WTC11 (cell line): ENCODE results near the gene PRKAB2. TPM values are rescaled to one million over a fixed set of nuclear protein-coding genes. Genes with fewer than 3 reads are reported as not detected.

Source experiments
- ATAC-seq: fragments of 200-7000 bp; cut with Tn5 transposase; 2 replicates; pipeline ENCODE4 v1.10.0; 2021; ENCODE audit warnings: mild to moderate bottlenecking, moderate library complexity
- CTCF ChIA-PET: fragments of 300-600 bp; sonication (Branson Sonifier 250); formaldehyde crosslinking; loops from one replicate; lab custom pipeline; 2021; ENCODE audit warnings: antibody characterized with exemption; lab: Charles Lee
- POLR2A ChIA-PET: fragments of 350-600 bp; sonication (Branson Sonifier 250); formaldehyde crosslinking; loops from one replicate; lab custom pipeline; 2021; ENCODE audit warnings: antibody characterized with exemption; lab: Charles Lee
- DNase-seq: peaks from one replicate; pipeline ENCODE4 v3.0.0; 2021; ENCODE audit warnings: low spot score
- H3K27ac Mint-ChIP-seq: 2 replicates; pipeline ENCODE4 v1.8.0; 2021; ENCODE audit warnings: mixed read lengths
- H3K27me3 Mint-ChIP-seq: 2 replicates; pipeline ENCODE4 v1.8.0; 2021; ENCODE audit warnings: low read depth, mild to moderate bottlenecking, moderate library complexity, mixed read lengths
- H3K36me3 Mint-ChIP-seq: 2 replicates; pipeline ENCODE4 v1.8.0; 2021; ENCODE audit warnings: mixed read lengths
- H3K4me1 Mint-ChIP-seq: 2 replicates; pipeline ENCODE4 v1.8.0; 2022; ENCODE audit warnings: mixed read lengths
- H3K4me3 Mint-ChIP-seq: 2 replicates; pipeline ENCODE4 v1.8.0; 2021; ENCODE audit warnings: mild to moderate bottlenecking, moderate library complexity, mixed read lengths
- H3K9me3 Mint-ChIP-seq: 2 replicates; pipeline ENCODE4 v1.8.0; 2021; ENCODE audit warnings: mixed read lengths
- AFF4 ChIP-seq: sonication (generic); formaldehyde crosslinking; IDR thresholded peaks from 2 replicates; pipeline ENCODE4 v1.8.1; 2023; ENCODE audit warnings: mild to moderate bottlenecking, missing genetic modification reagents, borderline replicate concordance
- AR ChIP-seq: fragments of 250-450 bp; sonication (Bioruptor Pico); IDR thresholded peaks from 2 replicates; pipeline ENCODE4 v1.9.0; 2021; ENCODE audit warnings: mild to moderate bottlenecking
- ATF6 ChIP-seq: sonication (generic); formaldehyde crosslinking; IDR thresholded peaks from 2 replicates; pipeline ENCODE4 v1.8.1; 2023; ENCODE audit warnings: mild to moderate bottlenecking, missing genetic modification reagents
- CREM ChIP-seq: sonication (generic); formaldehyde crosslinking; IDR thresholded peaks from 2 replicates; pipeline ENCODE4 v1.8.1; 2022; ENCODE audit warnings: mild to moderate bottlenecking, missing genetic modification reagents, moderate library complexity
- ETV6 ChIP-seq: sonication (generic); formaldehyde crosslinking; IDR thresholded peaks from 2 replicates; pipeline ENCODE4 v1.8.1; 2022; ENCODE audit warnings: mild to moderate bottlenecking, missing genetic modification reagents
- HMGA2 ChIP-seq: fragments of 250-450 bp; sonication (Bioruptor Pico); IDR thresholded peaks from 2 replicates; pipeline ENCODE4 v1.4.0; 2021; ENCODE audit warnings: mild to moderate bottlenecking, moderate library complexity
- JAZF1 ChIP-seq: fragments of 250-450 bp; sonication (Bioruptor Pico); IDR thresholded peaks from 2 replicates; pipeline ENCODE4 v1.9.0; 2021; ENCODE audit warnings: moderate library complexity, mild to moderate bottlenecking, inconsistent platforms
- KAT7 ChIP-seq: sonication (generic); formaldehyde crosslinking; IDR thresholded peaks from 2 replicates; pipeline ENCODE4 v1.8.1; 2023; ENCODE audit warnings: missing genetic modification reagents, mild to moderate bottlenecking, borderline replicate concordance
- MXD4 ChIP-seq: fragments of 250-450 bp; sonication (Bioruptor Pico); IDR thresholded peaks from 2 replicates; pipeline ENCODE4 v1.8.0; 2021; ENCODE audit warnings: mild to moderate bottlenecking, moderate library complexity, borderline replicate concordance
- SMAD3 ChIP-seq: sonication (generic); formaldehyde crosslinking; IDR thresholded peaks from 2 replicates; pipeline ENCODE4 v1.8.0; 2022; ENCODE audit warnings: missing genetic modification reagents, mild to moderate bottlenecking, borderline replicate concordance
- ZNF416 ChIP-seq: fragments of 250-450 bp; sonication (Bioruptor Pico); IDR thresholded peaks from 2 replicates; pipeline ENCODE4 v1.9.0; 2021; ENCODE audit warnings: mild to moderate bottlenecking, inconsistent platforms
- total RNA-seq: library from RNA; stranded (reverse); gene quantifications from 3 replicates; pipeline ENCODE4 v1.2.3, GENCODE V29; 2021
- TF ChIP-seq, protein P1 (sequence below): fragments of 250-450 bp; sonication (Bioruptor Pico); IDR thresholded peaks from 2 replicates; pipeline ENCODE4 v1.9.0; 2021; ENCODE audit warnings: moderate library complexity, mild to moderate bottlenecking, inconsistent platforms, borderline replicate concordance
- TF ChIP-seq, protein P2 (sequence below): sonication (generic); formaldehyde crosslinking; IDR thresholded peaks from 2 replicates; pipeline ENCODE4 v1.8.1; 2022; ENCODE audit warnings: low read depth, missing genetic modification reagents, borderline replicate concordance
- TF ChIP-seq, protein P3 (sequence below): fragments of 250-450 bp; sonication (Bioruptor Pico); conservative IDR thresholded peaks from 2 replicates; pipeline ENCODE4 v1.9.0; 2021; ENCODE audit warnings: mild to moderate bottlenecking

PRKAB2 gene
- total RNA-seq, 1 experiment from 2014 or later = 28.3 TPM

DNA sequence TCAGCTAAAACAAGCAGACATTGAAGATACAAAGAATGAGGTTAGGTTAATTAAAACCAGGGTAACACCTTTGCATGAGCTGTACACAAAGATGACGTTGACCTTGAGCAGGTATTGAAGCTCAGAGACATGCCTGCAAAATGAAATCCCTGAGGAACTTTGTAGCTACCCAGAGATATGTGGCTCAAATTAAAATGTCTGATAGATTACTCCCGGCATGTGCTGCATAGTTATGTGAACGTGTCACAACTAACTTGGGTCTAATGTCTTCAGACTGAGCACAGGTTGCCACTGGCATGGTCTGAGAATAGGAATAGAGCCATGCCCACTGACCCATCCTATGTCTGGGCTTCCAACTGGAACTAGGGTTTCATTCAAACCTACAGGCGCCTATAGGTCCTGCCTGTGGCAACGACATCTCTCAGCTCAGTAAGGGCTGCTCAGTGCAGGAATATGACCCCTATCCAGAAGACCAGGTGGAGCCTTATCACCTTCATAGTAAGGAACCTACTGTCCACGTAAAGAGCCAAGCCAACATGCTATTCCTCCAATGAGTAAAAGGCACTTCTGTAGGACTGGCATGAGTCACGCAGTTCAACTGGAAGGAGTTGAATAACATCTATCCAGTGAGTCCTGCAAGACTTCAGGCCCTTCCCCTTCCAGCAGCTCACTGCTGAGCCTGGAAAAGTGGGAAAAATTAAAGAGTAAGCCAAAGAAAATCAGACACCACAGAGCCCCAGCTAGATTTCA, 60.7 kb downstream of the PRKAB2 start (continued):
- TF ChIP-seq, protein P1, sequence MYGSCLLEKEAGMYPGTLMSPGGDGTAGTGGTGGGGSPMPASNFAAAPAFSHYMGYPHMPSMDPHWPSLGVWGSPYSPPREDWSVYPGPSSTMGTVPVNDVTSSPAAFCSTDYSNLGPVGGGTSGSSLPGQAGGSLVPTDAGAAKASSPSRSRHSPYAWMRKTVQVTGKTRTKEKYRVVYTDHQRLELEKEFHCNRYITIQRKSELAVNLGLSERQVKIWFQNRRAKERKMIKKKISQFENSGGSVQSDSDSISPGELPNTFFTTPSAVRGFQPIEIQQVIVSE (CRISPR knock-in tag) = no peak
- TF ChIP-seq SMAD3 (CRISPR knock-in tag) (no peak), MXD4 (CRISPR knock-in tag) (no peak), AR (no peak)
- TF ChIP-seq, all 79 proteins: peak for 0

GRCh38 chr1:147110872-147111271, 61.4 kb downstream of the PRKAB2 start:
- TF ChIP-seq JAZF1 (CRISPR knock-in tag) = no peak
- no peak for TF ChIP-seq ETV6 (CRISPR knock-in tag)
- TF ChIP-seq CREM (CRISPR knock-in tag) = no peak
- TF ChIP-seq ATF6 = no peak
- TF ChIP-seq, protein P2, sequence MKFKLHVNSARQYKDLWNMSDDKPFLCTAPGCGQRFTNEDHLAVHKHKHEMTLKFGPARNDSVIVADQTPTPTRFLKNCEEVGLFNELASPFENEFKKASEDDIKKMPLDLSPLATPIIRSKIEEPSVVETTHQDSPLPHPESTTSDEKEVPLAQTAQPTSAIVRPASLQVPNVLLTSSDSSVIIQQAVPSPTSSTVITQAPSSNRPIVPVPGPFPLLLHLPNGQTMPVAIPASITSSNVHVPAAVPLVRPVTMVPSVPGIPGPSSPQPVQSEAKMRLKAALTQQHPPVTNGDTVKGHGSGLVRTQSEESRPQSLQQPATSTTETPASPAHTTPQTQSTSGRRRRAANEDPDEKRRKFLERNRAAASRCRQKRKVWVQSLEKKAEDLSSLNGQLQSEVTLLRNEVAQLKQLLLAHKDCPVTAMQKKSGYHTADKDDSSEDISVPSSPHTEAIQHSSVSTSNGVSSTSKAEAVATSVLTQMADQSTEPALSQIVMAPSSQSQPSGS = no peak
- TF ChIP-seq ZNF416 (CRISPR knock-in tag) = no peak
- no peak for TF ChIP-seq HMGA2
- TF ChIP-seq, protein P3, sequence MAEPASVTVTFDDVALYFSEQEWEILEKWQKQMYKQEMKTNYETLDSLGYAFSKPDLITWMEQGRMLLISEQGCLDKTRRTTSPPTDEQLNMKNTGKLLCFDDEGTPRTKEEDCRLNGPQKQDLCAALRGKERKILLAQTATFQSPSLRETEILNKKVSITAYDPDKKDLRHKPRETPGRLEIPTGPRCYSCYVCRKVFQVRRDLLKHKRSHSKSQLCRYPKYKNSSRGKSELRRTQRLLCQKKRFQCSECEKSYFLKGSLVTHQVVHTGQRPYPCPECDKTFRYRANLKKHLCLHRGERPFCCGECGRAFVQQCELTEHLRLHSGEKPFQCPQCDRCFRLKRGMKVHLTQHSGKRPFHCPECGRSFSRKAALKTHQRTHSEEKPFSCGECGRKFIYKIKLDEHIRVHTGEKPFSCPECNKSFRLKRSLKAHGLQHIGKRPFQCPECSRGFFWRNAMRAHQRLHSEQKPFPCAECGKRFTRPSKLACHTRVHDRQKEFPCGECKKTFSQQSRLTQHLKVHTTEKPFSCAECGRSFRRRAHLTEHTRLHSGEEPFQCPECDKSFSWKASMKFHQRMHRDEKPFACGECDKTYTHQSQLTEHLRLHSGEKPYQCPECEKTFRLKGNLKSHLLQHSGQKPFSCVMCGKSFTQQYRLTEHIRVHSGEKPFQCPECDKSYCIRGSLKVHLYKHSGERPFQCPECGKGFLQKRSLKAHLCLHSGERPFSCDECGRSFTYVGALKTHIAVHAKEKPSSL (CRISPR knock-in tag) = no peak
- no peak for TF ChIP-seq AFF4 (CRISPR knock-in tag)
- TF ChIP-seq AR = no peak
- TF ChIP-seq KAT7 (CRISPR knock-in tag) = no peak
- TF ChIP-seq, all 79 proteins: peak for 0
- no peak overlapping the region for H3K27ac Mint-ChIP-seq
- no peaks in the 10 kb centered on the region for H3K36me3 Mint-ChIP-seq
- H3K27me3 Mint-ChIP-seq = no peaks in the 10 kb centered on the region; the same call in 1 of the 2 replicates
- POLR2A ChIA-PET = no interaction called here
- no peak for ATAC-seq
- no peak for DNase-seq
- no peaks in the 10 kb centered on the region for H3K4me1 Mint-ChIP-seq
- no peaks in the 10 kb centered on the region for H3K9me3 Mint-ChIP-seq
- CTCF ChIA-PET = no interaction called here
- no peak overlapping the region for H3K4me3 Mint-ChIP-seq
